Limb (tissue), 2 donors: ENCODE results near the gene ZDHHC22.

Source experiments
- DNase-seq, 2 donors: peaks; one replicate each; pipeline ENCODE4 v3.0.0-alpha.2; 2016; ENCODE audit errors: extremely low spot score in 2 of 2

ZDHHC22 gene

GRCh38 chr14:77157740-77158139, 16.1 kb upstream of the ZDHHC22 start:
- DNase-seq, result no peak

- DNase-seq, result no peak
Measured at GRCh38 chr14:77155083-77155482, 13.5 kb upstream of the ZDHHC22 start.

- no peak for DNase-seq
Measured at GRCh38 chr14:77154421-77154820, 12.8 kb upstream of the ZDHHC22 start.

GRCh38 chr14:77153802-77154201, 12.2 kb upstream of the ZDHHC22 start:
- no peak for DNase-seq

GRCh38 chr14:77151918-77152588, 10.5 kb upstream of the ZDHHC22 start:
- peak in 1 of 2 donors; percentile 43 for DNase-seq

GRCh38 chr14:77151245-77151644, 9.7 kb upstream of the ZDHHC22 start:
- no peak for DNase-seq

- no peak for DNase-seq
Measured at GRCh38 chr14:77148510-77149231, 7.1 kb upstream of the ZDHHC22 start.

- peak in 1 of 2 donors; percentile 16 for DNase-seq
Measured at GRCh38 chr14:77145975-77146740, 4.6 kb upstream of the ZDHHC22 start.

GRCh38 chr14:77144412-77145115, 3.0 kb upstream of the ZDHHC22 start:
- DNase-seq, result no peak

- DNase-seq, result no peak
Measured at GRCh38 chr14:77143071-77143470, 1.5 kb upstream of the ZDHHC22 start.

GRCh38 chr14:77142005-77142800, 612 bp upstream of the ZDHHC22 start:
- DNase-seq, result no peak

- no peak for DNase-seq
Measured at GRCh38 chr14:77140359-77141213, 1.0 kb downstream of the ZDHHC22 start.

GRCh38 chr14:77139540-77140358, 1.8 kb downstream of the ZDHHC22 start:
- peak in 1 of 2 donors; percentile 65 for DNase-seq

GRCh38 chr14:77139022-77139421, 2.6 kb downstream of the ZDHHC22 start:
- DNase-seq, result no peak

GRCh38 chr14:77133720-77134338, 7.8 kb downstream of the ZDHHC22 start:
- peak; percentile 66 to 86 for DNase-seq

- no peak for DNase-seq
Measured at GRCh38 chr14:77131871-77132486, 9.6 kb downstream of the ZDHHC22 start.

GRCh38 chr14:77131206-77131605, 10.4 kb downstream of the ZDHHC22 start:
- no peak for DNase-seq

- no peak for DNase-seq
Measured at GRCh38 chr14:77130386-77130785, 11.2 kb downstream of the ZDHHC22 start.
